Measurements from ENCODE around the gene RALA. TPM values are rescaled to one million over a fixed set of nuclear protein-coding genes. Genes with fewer than 3 reads are reported as not detected.
"Not testable (repeated sequence)": the region's sequence is repeated elsewhere in the genome, so short reads cannot be mapped to it uniquely, and the experiment has no call there.

The RALA gene
- total RNA-seq, 4 donors from 2014 or later = 14.0 to 26.8 (median 17.9) TPM

DNA sequence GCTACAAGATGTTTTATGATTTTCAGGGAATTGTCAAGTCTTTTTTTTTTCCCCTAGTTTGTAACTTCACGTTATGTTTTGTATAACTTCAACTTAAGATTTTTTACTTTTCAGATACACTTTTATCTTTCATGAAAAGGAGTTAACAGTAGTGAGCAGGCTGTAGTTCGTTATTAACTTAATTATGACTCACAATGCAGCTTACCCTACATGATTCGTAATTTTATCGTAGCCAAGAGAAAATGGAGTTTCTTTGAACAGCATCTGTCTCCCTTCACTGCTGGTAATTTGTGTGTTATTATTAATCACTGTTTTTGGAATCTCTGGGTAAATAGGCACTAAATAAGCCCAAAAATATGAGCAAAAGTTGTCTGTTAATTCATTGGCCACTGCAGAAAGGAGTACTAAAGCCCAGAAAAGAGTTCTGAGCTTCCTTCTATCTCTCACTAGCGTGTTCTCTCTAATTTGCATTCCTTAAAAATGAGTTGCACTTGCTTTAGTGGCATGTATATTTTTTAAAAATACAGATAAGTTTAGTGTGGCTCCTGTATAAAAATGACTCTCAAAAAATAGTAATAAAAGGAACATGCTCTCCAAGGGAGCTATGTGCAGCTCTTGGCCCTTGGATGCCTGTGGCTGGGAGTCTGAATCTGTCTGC, 36.1 kb downstream of the RALA start:
- DNase-seq (ENCODE audit: low spot score) (no peak), ATAC-seq (ENCODE audit: low FRiP score) (no peak)
- TF ChIP-seq, protein P1, sequence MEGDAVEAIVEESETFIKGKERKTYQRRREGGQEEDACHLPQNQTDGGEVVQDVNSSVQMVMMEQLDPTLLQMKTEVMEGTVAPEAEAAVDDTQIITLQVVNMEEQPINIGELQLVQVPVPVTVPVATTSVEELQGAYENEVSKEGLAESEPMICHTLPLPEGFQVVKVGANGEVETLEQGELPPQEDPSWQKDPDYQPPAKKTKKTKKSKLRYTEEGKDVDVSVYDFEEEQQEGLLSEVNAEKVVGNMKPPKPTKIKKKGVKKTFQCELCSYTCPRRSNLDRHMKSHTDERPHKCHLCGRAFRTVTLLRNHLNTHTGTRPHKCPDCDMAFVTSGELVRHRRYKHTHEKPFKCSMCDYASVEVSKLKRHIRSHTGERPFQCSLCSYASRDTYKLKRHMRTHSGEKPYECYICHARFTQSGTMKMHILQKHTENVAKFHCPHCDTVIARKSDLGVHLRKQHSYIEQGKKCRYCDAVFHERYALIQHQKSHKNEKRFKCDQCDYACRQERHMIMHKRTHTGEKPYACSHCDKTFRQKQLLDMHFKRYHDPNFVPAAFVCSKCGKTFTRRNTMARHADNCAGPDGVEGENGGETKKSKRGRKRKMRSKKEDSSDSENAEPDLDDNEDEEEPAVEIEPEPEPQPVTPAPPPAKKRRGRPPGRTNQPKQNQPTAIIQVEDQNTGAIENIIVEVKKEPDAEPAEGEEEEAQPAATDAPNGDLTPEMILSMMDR (IDR thresholded peaks at IDR 0.05) = no peak

DNA sequence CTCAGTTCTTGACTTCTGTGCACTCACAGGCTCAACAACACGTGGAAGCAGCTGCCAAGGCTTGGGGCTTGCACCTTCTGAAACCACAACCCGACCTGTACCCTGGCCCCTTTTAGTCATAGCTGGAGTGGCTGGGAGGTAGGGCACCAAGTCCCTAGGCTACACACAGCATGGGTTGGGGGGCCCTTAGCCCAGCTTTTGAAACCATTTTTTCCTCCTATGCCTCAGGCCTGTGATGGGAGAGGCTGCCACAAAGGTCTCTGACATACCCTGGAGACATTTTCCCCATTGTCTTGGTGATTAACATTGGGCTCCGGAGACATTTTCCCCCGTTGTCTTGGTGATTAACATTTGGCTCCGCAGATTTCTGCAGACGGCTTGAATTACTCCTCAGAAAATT, 38.6 kb downstream of the RALA start:
- ATAC-seq (ENCODE audit: low FRiP score) (no peak), DNase-seq (ENCODE audit: low spot score) (no peak)
- TF ChIP-seq, protein P1 (IDR thresholded peaks at IDR 0.05) = no peak

- no peak for ATAC-seq (ENCODE audit: low FRiP score)
- DNase-seq (ENCODE audit: low spot score) = no peak
- TF ChIP-seq, protein P1 (IDR thresholded peaks at IDR 0.05) = no peak
Measured at GRCh38 chr7:39663263-39663662, 39.9 kb downstream of the RALA start.

DNA sequence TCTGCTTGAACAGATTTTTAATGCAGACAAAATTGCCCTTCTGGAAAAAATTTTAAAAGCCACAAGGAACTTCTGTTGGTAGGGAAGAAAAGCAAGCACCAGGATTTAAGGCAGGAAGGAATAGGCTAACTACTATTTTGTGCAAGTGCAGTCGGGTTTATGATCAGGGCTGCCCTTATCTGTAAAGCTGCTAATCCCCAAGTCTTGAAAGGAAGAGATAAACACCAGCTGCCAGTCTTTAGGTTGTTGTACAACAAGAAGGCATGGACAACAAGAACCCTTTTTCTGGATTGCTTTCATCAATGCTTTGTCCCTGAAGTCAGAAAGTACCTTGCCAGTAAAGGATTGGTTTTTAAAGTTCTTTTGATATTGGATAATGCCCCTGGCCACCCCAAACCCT, 40.7 kb downstream of the RALA start:
- ATAC-seq (ENCODE audit: low FRiP score) = no peak
- TF ChIP-seq, protein P1 (IDR thresholded peaks at IDR 0.05) = no peak
- DNase-seq (ENCODE audit: low spot score) = no peak

DNA sequence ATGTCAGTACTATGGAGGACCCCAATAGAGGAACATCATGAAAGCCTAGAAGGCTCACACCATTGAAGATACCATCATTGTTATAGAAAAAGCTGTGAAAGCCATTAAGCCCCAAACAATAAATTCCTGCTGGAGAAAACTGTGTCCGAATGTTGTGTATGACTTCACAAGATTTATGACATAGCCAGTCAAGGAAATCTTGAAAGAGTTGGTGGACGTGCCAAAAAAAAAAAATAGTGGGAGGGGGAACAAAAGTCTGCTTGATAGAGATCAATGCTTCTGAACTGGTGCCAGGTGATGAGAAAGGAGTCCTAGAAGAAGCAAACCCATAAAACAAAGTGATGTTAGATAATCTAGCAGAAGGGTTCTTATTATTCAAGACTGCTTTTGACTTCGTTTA, 41.2 kb downstream of the RALA start:
- ATAC-seq (ENCODE audit: low FRiP score) = no peak
- TF ChIP-seq, protein P1 (IDR thresholded peaks at IDR 0.05) = no peak
- DNase-seq (ENCODE audit: low spot score) = no peak

- no peak for ATAC-seq (ENCODE audit: low FRiP score)
- TF ChIP-seq, protein P1 (IDR thresholded peaks at IDR 0.05) = no peak
- DNase-seq (ENCODE audit: low spot score) = no peak
Measured at GRCh38 chr7:39666562-39666961, 43.2 kb downstream of the RALA start.

- TF ChIP-seq, protein P1 (IDR thresholded peaks at IDR 0.05) = no peak
- ATAC-seq (ENCODE audit: low FRiP score) (no peak), DNase-seq (ENCODE audit: low spot score) (no peak)
Measured at GRCh38 chr7:39667341-39667923, 44.1 kb downstream of the RALA start.

DNA sequence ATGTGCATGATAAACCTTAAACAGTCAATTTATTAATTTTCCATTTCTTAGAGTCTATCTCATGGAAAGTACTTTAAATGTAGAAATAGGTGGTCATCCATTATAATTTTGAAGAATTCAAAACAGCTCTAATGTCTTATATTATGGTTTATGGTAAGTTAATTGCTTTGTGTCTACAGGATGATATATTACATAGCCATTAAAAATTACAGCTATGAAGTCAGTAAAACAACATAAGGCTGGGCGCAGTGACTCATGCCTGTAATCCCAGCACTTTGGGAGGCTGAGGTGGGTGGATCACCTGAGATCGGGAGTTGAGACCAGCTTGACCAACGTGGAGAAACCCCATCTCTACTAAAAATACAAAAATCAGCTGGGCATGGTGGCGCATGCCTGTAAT, 44.9 kb downstream of the RALA start:
- ATAC-seq (ENCODE audit: low FRiP score); DNase-seq (ENCODE audit: low spot score): not testable (repeated sequence)
